ENCODE results near the gene CCBE1.
"Not testable (repeated sequence)": the region's sequence is repeated elsewhere in the genome, so short reads cannot be mapped to it uniquely, and the experiment has no call there.

The CCBE1 gene

DNA sequence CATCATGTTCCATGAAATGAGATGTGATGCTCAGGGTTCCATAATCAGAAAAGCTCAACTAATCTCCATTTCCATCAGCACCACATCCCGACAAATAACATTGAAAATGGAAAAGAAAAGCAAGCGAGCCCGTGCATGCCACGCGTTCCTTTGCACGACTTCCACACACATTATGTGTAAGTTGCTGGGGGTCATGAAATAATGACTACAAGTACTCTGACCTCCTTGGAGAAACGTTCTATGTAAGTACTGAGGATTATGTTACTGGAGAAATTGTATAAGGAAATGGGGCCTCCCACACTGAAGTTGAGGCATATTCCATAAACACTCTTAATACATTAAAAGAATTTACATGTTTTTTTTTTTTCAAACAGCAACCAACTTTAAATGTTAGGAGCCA, 38.3 kb downstream of the CCBE1 start:
- no peak for DNase-seq (ENCODE audit: extremely low read depth in 1 of 2, low read depth in 1 of 2)

DNA sequence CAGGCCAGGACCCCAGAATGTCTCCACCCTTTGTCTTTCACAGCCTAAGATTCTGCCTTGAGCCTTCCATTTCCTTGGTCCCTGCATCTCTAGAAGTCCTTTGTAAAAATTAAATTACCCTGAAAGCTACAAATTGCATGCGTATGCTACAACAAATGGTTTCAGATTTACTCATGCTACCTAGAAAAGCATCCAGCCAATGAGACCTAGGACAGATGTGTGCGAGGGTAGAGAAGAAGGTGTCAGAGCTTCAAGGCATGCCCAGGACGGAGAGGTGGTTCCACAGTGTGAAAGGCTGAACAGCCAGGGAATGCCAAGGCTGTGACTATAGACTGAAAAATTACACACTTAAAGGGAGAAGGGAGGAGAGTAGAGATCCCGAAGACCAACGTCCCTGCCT, 40.2 kb downstream of the CCBE1 start:
- DNase-seq (ENCODE audit: extremely low read depth in 1 of 2, low read depth in 1 of 2) = no peak

DNA sequence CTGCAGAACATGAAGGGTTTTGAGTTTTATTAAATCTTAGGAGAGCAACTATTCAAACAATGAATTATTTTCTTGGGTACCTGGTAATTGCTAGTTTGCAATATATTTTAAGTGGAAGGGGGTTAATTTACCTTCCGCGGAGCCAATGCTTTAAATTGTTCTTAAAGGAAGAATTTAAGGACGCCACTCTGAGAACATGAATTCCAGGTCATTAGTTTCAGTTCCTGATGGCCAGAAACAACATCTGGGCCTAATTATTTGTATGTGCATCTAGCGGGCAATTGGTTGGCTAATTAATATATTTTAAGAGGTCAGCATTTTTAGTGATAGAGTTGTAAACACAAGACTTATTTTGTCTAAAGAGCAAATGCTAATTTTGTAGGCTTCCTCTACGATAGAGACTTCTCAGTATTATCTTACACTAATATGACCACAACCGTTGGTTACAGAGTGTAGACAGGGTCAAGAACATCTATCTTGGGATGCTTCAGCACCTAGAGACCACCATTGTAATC, 40.8 kb downstream of the CCBE1 start:
- DNase-seq (ENCODE audit: extremely low read depth in 1 of 2, low read depth in 1 of 2) = no peak

GRCh38 chr18:59655676-59656075, 41.5 kb downstream of the CCBE1 start:
- no peak for DNase-seq (ENCODE audit: extremely low read depth in 1 of 2, low read depth in 1 of 2)

DNA sequence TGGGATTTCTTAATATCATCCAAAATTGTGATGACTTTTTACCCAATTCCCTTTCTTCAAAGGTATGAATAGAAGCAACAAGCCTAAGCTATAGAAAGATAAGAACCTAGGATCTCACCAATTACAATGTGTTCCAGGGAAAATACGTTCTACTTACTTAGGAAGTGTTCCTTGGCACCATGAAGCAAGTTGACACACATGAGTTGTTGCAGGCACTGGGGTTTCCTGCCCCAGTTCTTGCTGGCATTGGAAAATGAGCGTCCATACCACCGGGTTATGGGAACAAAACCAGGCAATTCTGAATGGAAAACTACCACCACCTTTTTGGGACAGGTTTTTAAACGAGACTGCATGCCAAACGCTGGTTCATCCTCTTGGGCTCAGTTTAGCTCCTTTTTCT, 46.2 kb downstream of the CCBE1 start:
- no peak for DNase-seq (ENCODE audit: extremely low read depth in 1 of 2, low read depth in 1 of 2)

DNA sequence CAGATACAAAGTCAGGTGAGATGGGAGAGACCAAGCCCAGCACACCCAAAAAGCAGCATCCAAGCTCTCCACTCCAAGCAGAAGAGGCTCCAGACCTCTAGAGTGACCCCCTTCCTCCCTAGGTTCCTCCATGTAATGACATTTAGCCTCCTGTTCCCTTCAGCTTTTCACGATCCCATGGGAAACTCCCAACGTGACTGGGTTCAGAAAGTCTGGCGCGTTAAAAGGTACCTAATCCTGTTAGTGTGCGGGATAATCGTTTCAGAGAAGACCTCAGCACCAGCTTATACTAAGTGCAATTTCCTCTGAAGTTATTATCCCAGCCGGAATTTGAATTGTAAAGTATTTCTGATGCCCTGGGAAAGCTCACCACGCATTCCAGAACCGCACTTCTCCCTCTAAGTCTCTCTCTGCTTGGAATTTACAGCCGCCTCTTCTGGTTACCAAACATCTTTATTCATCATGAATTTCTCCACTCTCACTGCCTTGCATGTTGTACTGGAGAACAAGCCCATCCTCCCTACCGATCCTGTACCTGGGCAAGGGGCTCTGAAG, 46.9 kb downstream of the CCBE1 start:
- no peak for DNase-seq (ENCODE audit: extremely low read depth in 1 of 2, low read depth in 1 of 2)

GRCh38 chr18:59649591-59649990, 47.6 kb downstream of the CCBE1 start:
- no peak for DNase-seq (ENCODE audit: extremely low read depth in 1 of 2, low read depth in 1 of 2)

DNA sequence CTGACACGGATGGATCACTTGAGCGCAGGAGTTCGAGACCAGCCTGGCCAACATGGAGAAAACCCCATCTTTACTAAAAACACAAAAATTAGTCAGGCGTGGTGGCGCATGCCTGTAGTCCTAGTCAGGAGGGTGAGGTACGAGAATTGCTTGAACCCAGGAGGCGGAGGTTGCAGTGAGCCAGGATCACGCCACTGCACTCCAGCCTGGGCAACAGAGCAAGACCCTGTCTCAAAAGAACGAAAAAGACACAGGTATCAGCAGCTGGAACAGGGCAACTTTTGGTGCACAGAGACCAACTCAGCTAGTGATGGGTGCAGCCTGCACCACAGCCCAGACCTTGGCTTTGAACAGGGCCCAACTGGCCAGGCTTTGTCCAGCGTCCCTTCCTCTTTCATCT, 48.8 kb downstream of the CCBE1 start:
- DNase-seq (ENCODE audit: extremely low read depth in 1 of 2, low read depth in 1 of 2) = not testable (repeated sequence)

- DNase-seq (ENCODE audit: extremely low read depth in 1 of 2, low read depth in 1 of 2) = no peak
Observed at GRCh38 chr18:59646963-59647307, 50.3 kb downstream of the CCBE1 start.

- DNase-seq (ENCODE audit: extremely low read depth in 1 of 2, low read depth in 1 of 2) = no peak
Observed at GRCh38 chr18:59646228-59646962, 50.8 kb downstream of the CCBE1 start.

DNA sequence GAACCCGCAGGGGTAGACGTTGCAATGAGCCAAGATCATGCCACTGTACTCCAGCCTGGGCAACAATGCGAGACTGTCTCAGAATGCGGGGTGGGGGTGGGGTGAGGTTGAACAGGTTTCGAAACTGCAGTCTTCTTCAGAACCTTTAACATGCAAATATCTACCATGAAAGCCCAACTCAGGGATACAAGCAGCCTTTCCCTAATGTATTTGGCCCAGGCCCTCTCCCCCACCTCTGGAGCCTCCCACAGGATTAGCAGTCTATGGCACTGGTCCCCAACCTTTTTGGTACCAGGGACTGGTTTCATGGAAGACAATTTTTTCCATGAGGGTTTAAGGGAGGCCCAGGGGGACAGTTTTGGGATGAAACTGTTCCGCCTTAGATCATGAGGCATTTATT, 53.5 kb downstream of the CCBE1 start:
- DNase-seq (ENCODE audit: extremely low read depth in 1 of 2, low read depth in 1 of 2) = no peak

- no peak for DNase-seq (ENCODE audit: extremely low read depth in 1 of 2, low read depth in 1 of 2)
Observed at GRCh38 chr18:59640721-59641120, 56.5 kb downstream of the CCBE1 start.

- no peak for DNase-seq (ENCODE audit: extremely low read depth in 1 of 2, low read depth in 1 of 2)
Observed at GRCh38 chr18:59639821-59640220, 57.4 kb downstream of the CCBE1 start.

- DNase-seq (ENCODE audit: extremely low read depth in 1 of 2, low read depth in 1 of 2) = no peak
Observed at GRCh38 chr18:59639136-59639535, 58.1 kb downstream of the CCBE1 start.

- no peak for DNase-seq (ENCODE audit: extremely low read depth in 1 of 2, low read depth in 1 of 2)
Observed at GRCh38 chr18:59633961-59634485, 63.2 kb downstream of the CCBE1 start.

DNA sequence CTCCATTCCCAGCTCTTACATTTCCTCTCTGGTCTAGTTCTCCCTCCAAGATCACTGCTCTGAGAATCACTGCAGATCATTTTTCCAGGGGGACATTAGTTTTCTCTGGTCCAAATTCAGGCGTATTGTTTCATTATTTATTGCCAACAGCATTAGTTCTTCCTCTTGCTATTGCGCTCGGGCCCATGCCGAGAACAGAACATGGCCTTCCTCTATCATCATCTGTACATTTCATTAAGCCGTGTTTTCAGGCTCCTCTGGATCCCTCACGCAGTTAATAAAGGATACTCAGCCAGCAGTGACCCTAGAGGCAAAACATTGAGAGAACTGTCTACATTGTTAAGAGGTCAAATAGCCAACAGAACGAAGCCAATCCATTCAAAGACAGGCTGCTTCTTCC, 63.9 kb downstream of the CCBE1 start:
- no peak for DNase-seq (ENCODE audit: extremely low read depth in 1 of 2, low read depth in 1 of 2)

- DNase-seq (ENCODE audit: extremely low read depth in 1 of 2, low read depth in 1 of 2) = no peak
Observed at GRCh38 chr18:59631583-59632181, 65.5 kb downstream of the CCBE1 start.

- no peak for DNase-seq (ENCODE audit: extremely low read depth in 1 of 2, low read depth in 1 of 2)
Observed at GRCh38 chr18:59629894-59630293, 67.3 kb downstream of the CCBE1 start.

DNA sequence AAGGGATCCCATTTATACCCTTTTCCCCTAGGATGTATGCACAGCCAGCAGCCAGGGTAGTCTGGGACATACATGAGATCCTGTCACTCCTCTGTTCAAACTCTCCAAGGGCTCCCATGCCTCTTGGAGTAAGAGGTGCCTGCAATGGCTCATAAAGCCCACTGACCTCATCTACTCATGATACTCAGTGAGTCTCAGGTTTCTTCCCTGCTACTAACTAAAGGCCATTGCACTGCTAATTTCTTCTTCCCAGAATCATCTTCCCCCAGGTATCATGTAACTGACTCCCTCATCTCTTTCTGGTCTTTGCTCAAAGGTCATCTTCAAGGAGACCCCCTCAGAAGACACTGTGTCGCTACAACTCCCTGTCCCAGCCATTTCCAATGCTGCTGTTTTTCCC, 68.2 kb downstream of the CCBE1 start:
- no peak for DNase-seq (ENCODE audit: extremely low read depth in 1 of 2, low read depth in 1 of 2)

GRCh38 chr18:59627414-59627813, 69.8 kb downstream of the CCBE1 start:
- DNase-seq (ENCODE audit: extremely low read depth in 1 of 2, low read depth in 1 of 2) = no peak

DNA sequence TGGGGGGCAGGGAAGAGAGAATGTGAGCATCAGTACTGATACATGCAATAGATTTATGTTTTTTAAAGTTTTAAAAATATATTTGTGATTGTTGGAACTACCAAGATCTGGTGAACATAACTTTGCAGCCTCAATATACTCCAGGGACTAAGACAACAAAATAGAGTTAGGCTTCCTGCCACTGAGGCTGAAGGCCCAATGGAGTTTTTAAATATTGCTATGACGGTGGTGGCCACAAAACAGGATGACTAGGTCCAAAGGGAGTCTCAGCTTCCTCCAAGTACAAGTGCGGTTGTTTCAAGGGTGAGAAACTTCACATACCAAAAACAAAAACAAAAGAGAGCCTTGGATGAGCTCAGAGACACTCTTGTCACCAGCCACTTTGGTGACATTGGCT, 72.9 kb downstream of the CCBE1 start:
- DNase-seq (ENCODE audit: extremely low read depth in 1 of 2, low read depth in 1 of 2) = no peak

Data from activated CD8-positive, alpha-beta memory T cell treated with anti-CD3 and anti-CD28 coated beads for 1 hour (primary cell).